K562 (cell line): ENCODE results near the gene ATP6V0D1. TPM values are rescaled to one million over a fixed set of nuclear protein-coding genes. Genes with fewer than 3 reads are reported as not detected.

Experiments
- ATF7 ChIP-seq: fragments of 450-650 bp; IDR thresholded peaks from 2 replicates; pipeline ENCODE4 v1.7.1; 2014; ENCODE audit warnings: mild to moderate bottlenecking, moderate library complexity
- CHD4 ChIP-seq: fragments of 200-600 bp; sonication (generic); IDR thresholded peaks from 3 replicates; pipeline ENCODE4 v1.6.1; 2012; ENCODE audit warnings: low read depth, mild to moderate bottlenecking, mixed read lengths, low read length, inconsistent platforms; ENCODE audit not compliant: insufficient read depth, insufficient replicate concordance, poor library complexity, severe bottlenecking
- ELF2 ChIP-seq: fragments of 250-450 bp; sonication (Bioruptor Pico); IDR thresholded peaks from 2 replicates; pipeline ENCODE4 v1.5.0; 2021; ENCODE audit warnings: mild to moderate bottlenecking
- EWSR1 ChIP-seq: fragments of 450-650 bp; IDR thresholded peaks from 2 replicates; pipeline ENCODE4 v1.6.1; 2018; ENCODE audit warnings: borderline replicate concordance, mild to moderate bottlenecking, low read depth, moderate library complexity; ENCODE audit not compliant: partially characterized antibody
- HDAC1 ChIP-seq, 2 experiments: fragments of 450-650 bp; IDR thresholded peaks; 2 replicates each; pipeline ENCODE4 v1.6.1; 2016 to 2017; ENCODE audit warnings: inconsistent platforms in 1 of 2, mild to moderate bottlenecking in 1 of 2, moderate library complexity in 1 of 2
- HDGF ChIP-seq: fragments of 450-650 bp; IDR thresholded peaks from 2 replicates; pipeline ENCODE4 v1.6.1; 2016
- MTA3 ChIP-seq: fragments of 450-650 bp; formaldehyde crosslinking; IDR thresholded peaks from 2 replicates; pipeline ENCODE4 v1.6.1; 2017; ENCODE audit warnings: mild to moderate bottlenecking, borderline replicate concordance
- NCOA1 ChIP-seq: fragments of 450-650 bp; IDR thresholded peaks from 2 replicates; pipeline ENCODE4 v1.6.1; 2016; ENCODE audit warnings: low read depth
- RBBP5 ChIP-seq: fragments of 200-600 bp; sonication (generic); IDR thresholded peaks from 2 replicates; pipeline ENCODE4 v1.6.1; 2012; ENCODE audit warnings: borderline replicate concordance, mild to moderate bottlenecking, low read length, control low read depth, inconsistent platforms; ENCODE audit not compliant: insufficient read depth, poor library complexity, severe bottlenecking
- RUNX1 ChIP-seq: sonication (generic); IDR thresholded peaks from 2 replicates; pipeline ENCODE4 v1.6.1; 2016; ENCODE audit warnings: antibody characterized with exemption, low read depth
- ZNF3 ChIP-seq: fragments of 250-450 bp; sonication (Bioruptor Pico); IDR thresholded peaks from 2 replicates; pipeline ENCODE4 v1.5.0; 2021; ENCODE audit warnings: mild to moderate bottlenecking, moderate library complexity
- ZNF584 ChIP-seq: fragments of 200-800 bp; sonication (Bioruptor generic); IDR thresholded peaks from 2 replicates; pipeline ENCODE4 v1.6.1; 2016; ENCODE audit warnings: low read depth, mild to moderate bottlenecking, missing genetic modification characterization, missing compliant biosample characterization
- polyA plus RNA-seq, 8 experiments: library from polyadenylated mRNA; depleted of rRNA in 4 of 8; stranded (reverse) in 5 of 8; unstranded in 3 of 8; fragments of >200 nt; fragmentation: Nextera tagmentation in 2 of 8; fragmentation: Illumina TruSeq in 1 of 8; extraction: Ambion mirVana in 2 of 8; extraction: Trizol in 1 of 8; gene quantifications; 2 replicates each; pipeline versions ENCODE4 v1.2.1 to v1.2.3, GENCODE V29; 2011 to 2014; ENCODE audit warnings: inconsistent platforms in 1 of 8, missing spikeins in 1 of 8
- total RNA-seq, 7 experiments: library from RNA; depleted of rRNA in 6 of 7; stranded (reverse); fragments of >200 nt in 6 of 7; fragmentation: Illumina TruSeq in 2 of 7; extraction: Trizol in 2 of 7; gene quantifications; 2 replicates each; pipeline versions ENCODE4 v1.2.1 to v1.2.3, GENCODE V29; 2011 to 2021; ENCODE audit warnings: low replicate concordance in 1 of 7
- TF ChIP-seq, protein P1 (sequence below), 2 experiments: fragments of 450-650 bp; formaldehyde crosslinking in 1 of 2; IDR thresholded peaks; 2 replicates each; pipeline versions ENCODE4 v1.4.0 to v1.6.1; 2014 to 2020; ENCODE audit warnings: mild to moderate bottlenecking in 2 of 2, borderline replicate concordance in 1 of 2, low read depth in 1 of 2
- TF ChIP-seq, protein P2 (sequence below): fragments of 250-450 bp; sonication (Bioruptor Pico); IDR thresholded peaks from 2 replicates; pipeline ENCODE4 v1.5.0; 2021; ENCODE audit warnings: mild to moderate bottlenecking, borderline replicate concordance
- TF ChIP-seq, protein P3 (sequence below): sonication (generic); formaldehyde crosslinking; IDR thresholded peaks from 2 replicates; pipeline ENCODE4 v1.8.0; 2022; ENCODE audit warnings: missing genetic modification reagents, mild to moderate bottlenecking, moderate library complexity, borderline replicate concordance

The ATP6V0D1 gene
- total and polyA plus RNA-seq, 9 of the 15 experiments (the other 6 are each of a cell fraction or from before 2014, with no cell fraction given): 23.2 to 69.7 (median 45.6) TPM

DNA sequence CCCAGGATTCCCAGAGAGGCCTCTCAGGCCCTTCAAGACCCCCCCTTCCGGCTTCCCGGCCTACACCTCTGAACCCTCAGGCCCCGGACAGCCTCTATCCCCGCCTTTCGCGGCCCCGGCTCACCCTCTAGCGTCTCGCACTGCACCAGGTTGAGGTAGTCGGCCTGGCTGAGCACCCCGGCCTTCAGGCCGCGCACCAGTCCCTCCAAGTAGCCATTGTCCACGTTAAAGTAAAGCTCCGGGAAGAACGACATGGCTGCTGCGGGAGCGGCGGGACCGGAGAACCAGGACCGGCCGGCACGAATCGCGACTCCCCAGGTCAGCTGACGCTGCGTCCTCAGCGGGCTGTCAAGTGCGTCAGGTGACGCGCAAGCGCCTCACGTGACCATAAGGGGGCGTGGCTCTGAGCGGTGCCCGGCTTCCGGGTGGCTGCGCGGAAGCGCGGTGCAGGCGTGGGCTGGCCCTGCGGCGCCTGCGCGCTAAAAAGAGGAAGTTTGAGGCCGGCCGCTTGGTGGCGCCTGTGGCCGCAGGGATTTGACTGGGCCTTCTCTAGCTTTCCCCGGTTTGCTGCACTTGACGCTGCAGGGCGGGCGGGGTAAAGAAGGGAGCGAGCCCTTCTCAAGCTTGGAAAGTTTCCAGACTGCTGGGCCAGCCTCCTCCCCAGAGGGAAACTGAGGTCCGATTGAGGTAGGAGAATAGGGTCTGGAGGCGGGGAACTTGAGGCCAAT lies at the start of gene ATP6V0D1 (continued):
- TF ChIP-seq, protein P1, sequence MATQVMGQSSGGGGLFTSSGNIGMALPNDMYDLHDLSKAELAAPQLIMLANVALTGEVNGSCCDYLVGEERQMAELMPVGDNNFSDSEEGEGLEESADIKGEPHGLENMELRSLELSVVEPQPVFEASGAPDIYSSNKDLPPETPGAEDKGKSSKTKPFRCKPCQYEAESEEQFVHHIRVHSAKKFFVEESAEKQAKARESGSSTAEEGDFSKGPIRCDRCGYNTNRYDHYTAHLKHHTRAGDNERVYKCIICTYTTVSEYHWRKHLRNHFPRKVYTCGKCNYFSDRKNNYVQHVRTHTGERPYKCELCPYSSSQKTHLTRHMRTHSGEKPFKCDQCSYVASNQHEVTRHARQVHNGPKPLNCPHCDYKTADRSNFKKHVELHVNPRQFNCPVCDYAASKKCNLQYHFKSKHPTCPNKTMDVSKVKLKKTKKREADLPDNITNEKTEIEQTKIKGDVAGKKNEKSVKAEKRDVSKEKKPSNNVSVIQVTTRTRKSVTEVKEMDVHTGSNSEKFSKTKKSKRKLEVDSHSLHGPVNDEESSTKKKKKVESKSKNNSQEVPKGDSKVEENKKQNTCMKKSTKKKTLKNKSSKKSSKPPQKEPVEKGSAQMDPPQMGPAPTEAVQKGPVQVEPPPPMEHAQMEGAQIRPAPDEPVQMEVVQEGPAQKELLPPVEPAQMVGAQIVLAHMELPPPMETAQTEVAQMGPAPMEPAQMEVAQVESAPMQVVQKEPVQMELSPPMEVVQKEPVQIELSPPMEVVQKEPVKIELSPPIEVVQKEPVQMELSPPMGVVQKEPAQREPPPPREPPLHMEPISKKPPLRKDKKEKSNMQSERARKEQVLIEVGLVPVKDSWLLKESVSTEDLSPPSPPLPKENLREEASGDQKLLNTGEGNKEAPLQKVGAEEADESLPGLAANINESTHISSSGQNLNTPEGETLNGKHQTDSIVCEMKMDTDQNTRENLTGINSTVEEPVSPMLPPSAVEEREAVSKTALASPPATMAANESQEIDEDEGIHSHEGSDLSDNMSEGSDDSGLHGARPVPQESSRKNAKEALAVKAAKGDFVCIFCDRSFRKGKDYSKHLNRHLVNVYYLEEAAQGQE (IDR thresholded peaks at IDR 0.05; ENCODE audit: borderline replicate concordance): peak; percentile 99
- TF ChIP-seq, protein P1 (CRISPR knock-in tag; IDR thresholded peaks at IDR 0.05; ENCODE audit: low read depth): no peak
- TF ChIP-seq ZNF3 (CRISPR knock-in tag) (no peak), ZNF584 (CRISPR knock-in tag) (no peak), CHD4 (no peak), ATF7 (peak; percentile 86; the same call in 1 of the 2 replicates), RUNX1 (0 out of 2 replicates have a peak, but pooled peaks have one; percentile 27), MTA3 (peak; percentile 75; the same call in 1 of the 2 replicates), NCOA1 (no peak), EWSR1 (no peak), RBBP5 (peak; percentile 93), HDAC1 (IDR thresholded peaks at IDR 0.05) (peak; percentile 91 to 99; a peak in 3 of 4 replicates), ELF2 (peak; percentile 96), HDGF (no peak)
- TF ChIP-seq, protein P2, sequence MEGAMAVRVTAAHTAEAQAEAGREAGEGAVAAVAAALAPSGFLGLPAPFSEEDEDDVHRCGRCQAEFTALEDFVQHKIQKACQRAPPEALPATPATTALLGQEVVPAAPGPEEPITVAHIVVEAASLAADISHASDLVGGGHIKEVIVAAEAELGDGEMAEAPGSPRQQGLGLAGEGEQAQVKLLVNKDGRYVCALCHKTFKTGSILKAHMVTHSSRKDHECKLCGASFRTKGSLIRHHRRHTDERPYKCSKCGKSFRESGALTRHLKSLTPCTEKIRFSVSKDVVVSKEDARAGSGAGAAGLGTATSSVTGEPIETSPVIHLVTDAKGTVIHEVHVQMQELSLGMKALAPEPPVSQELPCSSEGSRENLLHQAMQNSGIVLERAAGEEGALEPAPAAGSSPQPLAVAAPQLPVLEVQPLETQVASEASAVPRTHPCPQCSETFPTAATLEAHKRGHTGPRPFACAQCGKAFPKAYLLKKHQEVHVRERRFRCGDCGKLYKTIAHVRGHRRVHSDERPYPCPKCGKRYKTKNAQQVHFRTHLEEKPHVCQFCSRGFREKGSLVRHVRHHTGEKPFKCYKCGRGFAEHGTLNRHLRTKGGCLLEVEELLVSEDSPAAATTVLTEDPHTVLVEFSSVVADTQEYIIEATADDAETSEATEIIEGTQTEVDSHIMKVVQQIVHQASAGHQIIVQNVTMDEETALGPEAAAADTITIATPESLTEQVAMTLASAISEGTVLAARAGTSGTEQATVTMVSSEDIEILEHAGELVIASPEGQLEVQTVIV (CRISPR knock-in tag): no peak
- TF ChIP-seq, protein P3, sequence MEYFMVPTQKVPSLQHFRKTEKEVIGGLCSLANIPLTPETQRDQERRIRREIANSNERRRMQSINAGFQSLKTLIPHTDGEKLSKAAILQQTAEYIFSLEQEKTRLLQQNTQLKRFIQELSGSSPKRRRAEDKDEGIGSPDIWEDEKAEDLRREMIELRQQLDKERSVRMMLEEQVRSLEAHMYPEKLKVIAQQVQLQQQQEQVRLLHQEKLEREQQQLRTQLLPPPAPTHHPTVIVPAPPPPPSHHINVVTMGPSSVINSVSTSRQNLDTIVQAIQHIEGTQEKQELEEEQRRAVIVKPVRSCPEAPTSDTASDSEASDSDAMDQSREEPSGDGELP (CRISPR knock-in tag): peak; percentile 100
